Calu3 (cell line): ENCODE data around the gene DLEC1. TPM values are rescaled to one million over a fixed set of nuclear protein-coding genes. Genes with fewer than 3 reads are reported as not detected.
A peak's percentile ranks its signal among the peaks of the same experiment; 100 is the strongest.

Source experiments
- BruUV-seq: library from RNA; stranded (reverse); fragments of 400-500 nt; replicated peaks from 2 replicates; lab custom pipeline; 2021; lab: Mats Ljungman, UMichigan
- CTCF ChIA-PET: fragments of 300-600 bp; sonication (Branson Sonifier 250); formaldehyde crosslinking; loops from one replicate; lab custom pipeline; 2022; ENCODE audit warnings: antibody characterized with exemption; lab: Charles Lee
- DNase-seq: peaks from one replicate; pipeline ENCODE4 v3.0.0; 2022
- H3K27ac Mint-ChIP-seq: one replicate; pipeline ENCODE4 v1.8.0; 2022; ENCODE audit warnings: mixed read lengths; ENCODE audit not compliant: unreplicated experiment
- H3K27me3 Mint-ChIP-seq: one replicate; pipeline ENCODE4 v1.8.0; 2022; ENCODE audit warnings: mixed read lengths; ENCODE audit not compliant: unreplicated experiment
- H3K36me3 Mint-ChIP-seq: one replicate; pipeline ENCODE4 v1.8.0; 2022; ENCODE audit warnings: mild to moderate bottlenecking, moderate library complexity, mixed read lengths; ENCODE audit not compliant: insufficient read depth, unreplicated experiment
- H3K4me1 Mint-ChIP-seq: one replicate; pipeline ENCODE4 v1.8.0; 2022; ENCODE audit warnings: mild to moderate bottlenecking, low read depth, mixed read lengths; ENCODE audit not compliant: unreplicated experiment
- H3K4me3 Mint-ChIP-seq: one replicate; pipeline ENCODE4 v1.8.0; 2022; ENCODE audit warnings: mild to moderate bottlenecking, low read depth, moderate library complexity, mixed read lengths; ENCODE audit not compliant: unreplicated experiment
- H3K9me3 Mint-ChIP-seq: one replicate; pipeline ENCODE4 v1.8.0; 2022; ENCODE audit warnings: low read depth, mixed read lengths; ENCODE audit not compliant: unreplicated experiment
- intact Hi-C: fragments of 100-400 bp; cut with micrococcal nuclease; formaldehyde crosslinking; loops from one replicate; pipeline ENCODE4 v1.10.0; 2022; ENCODE audit not compliant: unreplicated experiment
- total RNA-seq: library from RNA; stranded (reverse); gene quantifications from 2 replicates; pipeline ENCODE4 v1.2.3, GENCODE V29; 2022
- TF ChIP-seq, protein P1 (sequence below): fragments of 200-600 bp; IDR thresholded peaks from one replicate; pipeline ENCODE4 v1.8.0; 2022; ENCODE audit warnings: antibody characterized with exemption; ENCODE audit not compliant: unreplicated experiment

DLEC1 gene
- total RNA-seq, 1 experiment from 2014 or later: 0.28 TPM

DNA sequence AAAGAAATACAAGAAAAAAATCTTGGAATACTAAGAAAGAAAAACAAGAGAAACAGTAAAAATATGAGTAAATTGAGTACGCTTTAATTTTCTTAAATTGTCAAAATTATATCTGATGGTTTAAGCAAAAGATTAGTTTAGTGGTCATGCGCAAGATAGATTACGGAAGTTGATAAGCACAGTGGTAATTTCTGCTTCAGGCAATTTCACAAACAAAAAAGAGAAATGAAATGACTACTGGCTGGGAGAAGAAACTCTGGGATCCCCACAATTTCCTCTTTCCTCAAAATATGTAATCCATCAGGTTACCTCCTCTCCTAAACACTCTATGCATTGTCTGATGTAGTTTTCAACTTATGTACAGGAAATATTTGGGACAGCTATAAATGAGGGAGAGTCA, 108.4 kb downstream of the DLEC1 start:
- peaks cover 7% of the 10 kb centered on the region for H3K36me3 Mint-ChIP-seq
- peaks cover 13% of the 10 kb centered on the region for H3K4me1 Mint-ChIP-seq
- no peak overlapping the region for H3K27ac Mint-ChIP-seq
- intact Hi-C loops: no loop called here
- H3K27me3 Mint-ChIP-seq: no peaks in the 10 kb centered on the region
- peaks cover 8% of the 10 kb centered on the region for H3K9me3 Mint-ChIP-seq
- H3K4me3 Mint-ChIP-seq: no peak overlapping the region
- no TSS peak for BruUV-seq
- DNase-seq: no peak
- CTCF ChIA-PET: no interaction called here
- TF ChIP-seq, protein P1, sequence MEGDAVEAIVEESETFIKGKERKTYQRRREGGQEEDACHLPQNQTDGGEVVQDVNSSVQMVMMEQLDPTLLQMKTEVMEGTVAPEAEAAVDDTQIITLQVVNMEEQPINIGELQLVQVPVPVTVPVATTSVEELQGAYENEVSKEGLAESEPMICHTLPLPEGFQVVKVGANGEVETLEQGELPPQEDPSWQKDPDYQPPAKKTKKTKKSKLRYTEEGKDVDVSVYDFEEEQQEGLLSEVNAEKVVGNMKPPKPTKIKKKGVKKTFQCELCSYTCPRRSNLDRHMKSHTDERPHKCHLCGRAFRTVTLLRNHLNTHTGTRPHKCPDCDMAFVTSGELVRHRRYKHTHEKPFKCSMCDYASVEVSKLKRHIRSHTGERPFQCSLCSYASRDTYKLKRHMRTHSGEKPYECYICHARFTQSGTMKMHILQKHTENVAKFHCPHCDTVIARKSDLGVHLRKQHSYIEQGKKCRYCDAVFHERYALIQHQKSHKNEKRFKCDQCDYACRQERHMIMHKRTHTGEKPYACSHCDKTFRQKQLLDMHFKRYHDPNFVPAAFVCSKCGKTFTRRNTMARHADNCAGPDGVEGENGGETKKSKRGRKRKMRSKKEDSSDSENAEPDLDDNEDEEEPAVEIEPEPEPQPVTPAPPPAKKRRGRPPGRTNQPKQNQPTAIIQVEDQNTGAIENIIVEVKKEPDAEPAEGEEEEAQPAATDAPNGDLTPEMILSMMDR: no peak

DNA sequence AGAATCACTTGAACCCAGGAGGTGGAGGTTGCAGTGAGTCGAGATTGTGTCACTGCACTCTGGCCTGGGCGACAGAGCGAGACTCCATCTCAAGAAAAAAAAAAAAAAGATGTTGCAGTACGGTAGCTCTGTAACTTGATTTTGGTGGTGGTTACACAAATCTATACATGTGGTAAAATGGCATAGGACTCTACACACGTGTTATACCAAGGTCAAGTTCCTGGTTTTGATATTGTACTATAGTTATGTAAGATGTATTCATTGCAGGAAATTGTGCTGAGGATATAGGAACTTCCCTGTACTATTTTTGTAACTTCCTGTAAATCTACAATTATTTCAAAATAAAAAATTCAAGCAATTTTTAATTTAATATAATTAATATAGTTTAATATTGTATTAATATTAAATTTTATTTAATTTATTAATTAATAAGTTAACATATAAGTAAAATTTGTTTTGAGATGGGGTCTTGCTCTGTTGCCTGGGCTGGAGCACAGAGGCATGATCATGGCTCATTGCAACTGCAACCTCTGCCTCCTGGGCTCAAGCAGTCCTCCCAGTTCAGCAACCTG, 109.4 kb downstream of the DLEC1 start:
- Mint-ChIP-seq H3K36me3 (peaks cover 7% of the 10 kb centered on the region), H3K27ac (no peak overlapping the region), H3K4me1 (peaks cover 23% of the 10 kb centered on the region), H3K4me3 (no peak overlapping the region), H3K9me3 (peaks cover 8% of the 10 kb centered on the region), H3K27me3 (no peaks in the 10 kb centered on the region)
- CTCF ChIA-PET: no interaction called here
- intact Hi-C loops: no loop called here
- TF ChIP-seq, protein P1: no peak
- BruUV-seq: no TSS peak
- DNase-seq: no peak

DNA sequence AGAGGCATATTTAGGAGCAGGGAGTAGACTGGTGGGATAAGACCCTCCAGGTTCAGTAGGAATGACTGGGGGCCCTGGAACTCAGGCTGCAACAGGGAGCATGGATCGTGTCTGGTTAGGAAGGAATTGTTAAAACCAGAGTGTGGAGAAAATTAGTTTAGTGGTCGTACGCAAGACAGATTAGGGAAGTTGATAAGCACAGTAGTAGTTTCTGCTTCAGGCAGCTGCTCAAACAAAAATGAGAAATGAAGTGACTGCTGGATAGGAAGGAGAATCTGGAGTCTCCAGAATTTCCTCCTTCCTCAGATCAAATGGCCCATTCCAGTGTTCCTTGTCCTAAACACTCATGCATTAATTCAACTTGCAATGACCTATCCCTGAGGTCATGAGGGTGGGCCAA, 110.7 kb downstream of the DLEC1 start:
- TF ChIP-seq, protein P1: no peak
- H3K4me1 Mint-ChIP-seq: peaks cover 30% of the 10 kb centered on the region

DNA sequence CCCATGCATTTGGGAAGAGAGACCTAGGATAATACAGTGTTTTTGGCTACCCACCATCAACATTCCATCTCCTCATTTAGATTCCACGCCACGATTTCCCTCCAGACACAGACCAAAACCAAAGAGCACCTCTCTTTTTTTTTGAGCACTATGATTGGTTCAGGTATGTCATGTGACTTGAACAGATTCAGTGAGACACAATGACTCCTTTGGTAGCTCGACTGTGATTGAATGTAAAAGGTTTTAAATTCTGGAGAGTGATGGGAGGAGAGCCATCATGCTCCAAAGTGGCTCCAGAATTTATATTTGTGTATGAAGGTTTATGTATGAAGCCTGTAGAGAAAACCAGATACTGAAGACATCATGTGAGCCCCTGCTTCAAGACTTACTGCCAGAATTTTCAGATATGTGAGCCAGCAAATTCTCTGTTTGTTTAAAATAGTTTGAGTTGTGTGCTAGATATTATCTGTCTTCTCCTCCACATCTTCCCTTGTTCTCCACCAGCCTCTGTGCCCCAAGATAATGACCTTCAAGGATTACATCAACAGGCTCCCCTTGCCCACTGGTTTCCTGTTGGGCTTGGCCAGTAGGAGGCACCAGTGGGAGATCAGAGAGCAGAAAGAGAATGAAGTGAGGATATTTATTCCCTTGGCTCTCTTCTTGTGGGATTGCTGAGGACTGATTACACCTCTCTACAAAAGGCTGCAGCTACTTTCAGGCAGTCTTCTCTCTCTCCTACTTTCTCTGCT, 111.9 kb downstream of the DLEC1 start:
- TF ChIP-seq, protein P1: no peak
- Mint-ChIP-seq H3K27ac (peak overlapping the region; percentile 91), H3K4me3 (no peak overlapping the region), H3K27me3 (no peaks in the 10 kb centered on the region), H3K4me1 (peaks cover 30% of the 10 kb centered on the region), H3K36me3 (peaks cover 11% of the 10 kb centered on the region), H3K9me3 (peaks cover 8% of the 10 kb centered on the region)
- no peak for DNase-seq
- intact Hi-C loops: no loop called here
- no TSS peak for BruUV-seq
- CTCF ChIA-PET: interaction anchor here (1.8 kb wide), 1 partner anchor 14 kb away, joined by 17 read pairs; the partner anchor contains the start of gene OXSR1

More for the DNA sequence above, 110.7 kb downstream of the DLEC1 start:
- intact Hi-C loops: no loop called here
- CTCF ChIA-PET: no interaction called here
- DNase-seq: no peak
- H3K36me3 Mint-ChIP-seq: peaks cover 11% of the 10 kb centered on the region
- H3K4me3 Mint-ChIP-seq: no peak overlapping the region
- no peak overlapping the region for H3K27ac Mint-ChIP-seq
- H3K27me3 Mint-ChIP-seq: no peaks in the 10 kb centered on the region
- peaks cover 8% of the 10 kb centered on the region for H3K9me3 Mint-ChIP-seq
- no TSS peak for BruUV-seq
